Endothelial cell of umbilical vein (primary cell): ENCODE data around the gene CELF5. TPM values are rescaled to one million over a fixed set of nuclear protein-coding genes. Genes with fewer than 3 reads are reported as not detected.

Source experiments
- BruUV-seq: library from RNA; stranded (reverse); fragments of 400-500 nt; replicated peaks from 2 replicates; lab custom pipeline; 2021; lab: Mats Ljungman, UMichigan
- CTCF ChIA-PET: fragments of 300-600, 350-600 bp; sonication (Branson Sonifier 250); formaldehyde crosslinking; loops from one replicate; lab custom pipeline; 2021; ENCODE audit warnings: antibody characterized with exemption, inconsistent platforms; lab: Charles Lee
- POLR2A ChIA-PET: fragments of 300-600, 350-600 bp; sonication (Branson Sonifier 250); formaldehyde crosslinking; loops from one replicate; lab custom pipeline; 2021; ENCODE audit warnings: antibody characterized with exemption, inconsistent platforms; lab: Charles Lee
- DNase-seq: peaks from one replicate; pipeline ENCODE4 v3.0.0-alpha.2; 2011; ENCODE audit warnings: low read depth, low spot score
- FAIRE-seq: peaks from 2 replicates; lab custom pipeline; 2011; peaks lifted over from hg19 to GRCh38; lab: Jason Lieb, UNC
- H2AFZ ChIP-seq: 2 replicates; pipeline ENCODE4 v1.6.0; 2012; ENCODE audit warnings: low read depth, low read length, control low read depth, inconsistent platforms
- H3K27ac ChIP-seq: 2 replicates; pipeline ENCODE4 v1.5.1; 2011; ENCODE audit warnings: low read depth, mild to moderate bottlenecking, control low read depth, low read length, moderate library complexity; ENCODE audit not compliant: insufficient read depth
- H3K27me3 ChIP-seq, 2 experiments: 2 replicates each; pipeline versions ENCODE4 v1.6.0 to v1.6.1; 2011; ENCODE audit warnings: low read length in 2 of 2, mixed read lengths in 1 of 2; ENCODE audit not compliant: control insufficient read depth in 2 of 2, insufficient read depth in 2 of 2
- H3K36me3 ChIP-seq, 2 experiments: 2 replicates in 1 of 2; 3 replicates in 1 of 2; pipeline ENCODE4 v1.5.1; 2011; ENCODE audit warnings: low read length in 2 of 2, mild to moderate bottlenecking in 1 of 2, moderate library complexity in 1 of 2; ENCODE audit not compliant: control insufficient read depth in 2 of 2, insufficient read depth in 2 of 2; ENCODE audit errors: extremely low read depth in 1 of 2
- H3K4me1 ChIP-seq: 3 replicates; pipeline ENCODE4 v1.5.1; 2011; ENCODE audit warnings: mild to moderate bottlenecking, low read length; ENCODE audit not compliant: control insufficient read depth, insufficient read depth; ENCODE audit errors: extremely low read depth
- H3K4me2 ChIP-seq: 2 replicates; pipeline ENCODE4 v1.6.1; 2011; ENCODE audit warnings: low read length, control low read depth, mixed read lengths; ENCODE audit not compliant: insufficient read depth
- H3K4me3 ChIP-seq, 3 experiments: fragments of 200-600 bp in 1 of 3; sonication (generic), shearing (Covaris generic) in 1 of 3; replicated peaks in 1 of 3; 2 replicates each; pipeline ENCODE4 v1.5.1; 2011 to 2016; ENCODE audit warnings: control low read depth in 3 of 3, low read length in 3 of 3, mild to moderate bottlenecking in 2 of 3, inconsistent platforms in 1 of 3, low read depth in 1 of 3, moderate library complexity in 1 of 3; ENCODE audit not compliant: insufficient read depth in 1 of 3
- H3K79me2 ChIP-seq: 2 replicates; pipeline ENCODE4 v1.6.0; 2012; ENCODE audit warnings: low read length, inconsistent platforms; ENCODE audit not compliant: control insufficient read depth, insufficient read depth
- H3K9ac ChIP-seq: replicated peaks from 2 replicates; pipeline ENCODE3; 2011; ENCODE audit warnings: low read length, control low read depth; ENCODE audit not compliant: insufficient read depth; ENCODE audit errors: extremely low read depth
- H3K9me1 ChIP-seq: replicated peaks from 3 replicates; pipeline ENCODE4 v1.6.0; 2011; ENCODE audit warnings: mild to moderate bottlenecking, low read length; ENCODE audit not compliant: control insufficient read depth, insufficient read depth; ENCODE audit errors: extremely low read depth
- H3K9me3 ChIP-seq: replicated peaks from 2 replicates; pipeline ENCODE4 v1.5.1; 2012; ENCODE audit warnings: low read length, inconsistent platforms; ENCODE audit not compliant: control insufficient read depth, insufficient read depth
- H4K20me1 ChIP-seq: replicated peaks from 2 replicates; pipeline ENCODE3; 2011; ENCODE audit warnings: mild to moderate bottlenecking, low read length; ENCODE audit not compliant: control insufficient read depth, insufficient read depth; ENCODE audit errors: extremely low read depth
- EZH2 ChIP-seq: IDR thresholded peaks from 2 replicates; pipeline ENCODE4 v1.6.1; 2012; ENCODE audit warnings: borderline replicate concordance, low read depth, mild to moderate bottlenecking, moderate library complexity, low read length, inconsistent platforms; ENCODE audit not compliant: severe bottlenecking
- FOS ChIP-seq: IDR thresholded peaks from 2 replicates; pipeline ENCODE4 v1.6.1; 2011; ENCODE audit warnings: mild to moderate bottlenecking, low read length, moderate library complexity, borderline replicate concordance; ENCODE audit not compliant: insufficient read depth
- GATA2 ChIP-seq: IDR thresholded peaks from 2 replicates; pipeline ENCODE4 v1.7.0; 2011; ENCODE audit warnings: low read depth, mild to moderate bottlenecking, moderate library complexity, mixed read lengths, low read length; ENCODE audit not compliant: insufficient read length, insufficient read depth
- JUN ChIP-seq: IDR thresholded peaks from 2 replicates; pipeline ENCODE4 v1.6.1; 2011; ENCODE audit warnings: borderline replicate concordance, low read depth; ENCODE audit not compliant: insufficient read length, insufficient read depth
- MYC ChIP-seq: IDR thresholded peaks from one replicate; pipeline ENCODE4 v1.6.1; 2011; ENCODE audit warnings: mild to moderate bottlenecking, low read depth, low read length
- POLR2A ChIP-seq: IDR thresholded peaks from 2 replicates; pipeline ENCODE4 v1.6.1; 2012; ENCODE audit warnings: low read depth, mild to moderate bottlenecking, control low read depth, low read length
- POLR2AphosphoS5 ChIP-seq: IDR thresholded peaks from 2 replicates; pipeline ENCODE4 v1.6.1; 2012; ENCODE audit warnings: low read depth, mild to moderate bottlenecking, control low read depth, low read length, moderate library complexity; ENCODE audit not compliant: insufficient read depth
- dilution Hi-C: fragments of 300-500 bp; cut with MboI; formaldehyde crosslinking; loops from one replicate; pipeline ENCODE4 v1.15.0; 2019; ENCODE audit warnings: low sequenced_read_pairs; ENCODE audit not compliant: extremely low pct_ligation_motif_present
- intact Hi-C: fragments of 100-400 bp; cut with micrococcal nuclease; formaldehyde crosslinking; loops from one replicate; pipeline ENCODE4 v1.10.0; 2022
- polyA plus RNA-seq, 4 experiments: library from polyadenylated mRNA; depleted of rRNA in 3 of 4; stranded (reverse) in 3 of 4; unstranded in 1 of 4; fragments of >200 nt; gene quantifications; 2 replicates each; pipeline versions ENCODE4 v1.2.1 to v1.2.3, GENCODE V29; 2011 to 2012; ENCODE audit warnings: missing spikeins in 1 of 4
- total RNA-seq: library from RNA; stranded (reverse); gene quantifications from 2 replicates; pipeline ENCODE4 v1.2.3, GENCODE V29; 2021
- TF ChIP-seq, protein P1 (sequence below), 2 donors: IDR thresholded peaks; 1 replicate in 1 of 2; 2 replicates in 1 of 2; pipeline ENCODE4 v1.5.1; 2011; ENCODE audit warnings: low read length in 2 of 2, mild to moderate bottlenecking in 2 of 2, moderate library complexity in 2 of 2, control low read depth in 1 of 2, inconsistent platforms in 1 of 2, low read depth in 1 of 2; ENCODE audit not compliant: insufficient read depth in 1 of 2; ENCODE audit errors: extremely low read depth in 1 of 2
- TF ChIP-seq, protein P2 (sequence below): IDR thresholded peaks from 2 replicates; pipeline ENCODE4 v1.6.1; 2011; ENCODE audit not compliant: insufficient read depth, insufficient read length

Gene CELF5
- total and polyA plus RNA-seq, 2 donors (not counting 3 experiments of a cell fraction or from before 2014, with no cell fraction given), result not detected

DNA sequence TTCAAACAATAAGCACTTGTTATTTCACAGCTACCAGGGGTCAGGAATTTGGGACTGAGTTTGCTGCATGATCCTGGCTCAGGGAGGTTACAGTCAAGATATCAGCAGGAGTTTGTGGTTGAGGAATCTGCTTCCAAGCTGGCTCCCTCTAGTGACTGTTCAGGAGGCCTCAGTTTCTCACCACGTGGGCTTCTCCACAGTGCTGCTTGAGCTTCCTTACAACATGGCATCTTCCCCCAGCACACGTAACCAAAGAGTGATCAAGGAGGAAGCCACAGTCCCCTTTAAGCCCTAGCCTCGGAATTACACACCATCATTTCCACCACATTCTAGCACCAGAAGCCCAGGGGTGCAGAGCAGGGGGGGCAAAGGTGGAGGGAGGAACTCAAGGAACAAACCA lies 28.8 kb downstream of the CELF5 start:
- Histone ChIP-seq H3K27me3 (no peaks in the 10 kb centered on the region), H3K27ac (no peak overlapping the region), H3K9me1 (no peaks in the 10 kb centered on the region), H3K4me1 (no peaks in the 10 kb centered on the region), H3K4me2 (no peak overlapping the region), H3K79me2 (no peaks in the 10 kb centered on the region), H3K9me3 (no peaks in the 10 kb centered on the region), H3K36me3 (no peaks in the 10 kb centered on the region), H4K20me1 (no peaks in the 10 kb centered on the region), H2AFZ (no peak overlapping the region), H3K4me3 (no peak overlapping the region), H3K9ac (no peak overlapping the region)
- FAIRE-seq (no peak), DNase-seq (no peak)
- BruUV-seq, result no TSS peak
- ChIA-PET CTCF (interaction anchor here (0.9 to 1.8 kb wide), 6 partner anchors 10 to 232 kb away, joined by 3 to 4 read pairs (median 4); no protein-coding TSS in a partner anchor), POLR2A (no interaction called here)
- dilution Hi-C loops, result no loop called here
- TF ChIP-seq POLR2AphosphoS5, result no peak
- no peak for TF ChIP-seq POLR2A
- no peak for TF ChIP-seq EZH2
- TF ChIP-seq, protein P1, sequence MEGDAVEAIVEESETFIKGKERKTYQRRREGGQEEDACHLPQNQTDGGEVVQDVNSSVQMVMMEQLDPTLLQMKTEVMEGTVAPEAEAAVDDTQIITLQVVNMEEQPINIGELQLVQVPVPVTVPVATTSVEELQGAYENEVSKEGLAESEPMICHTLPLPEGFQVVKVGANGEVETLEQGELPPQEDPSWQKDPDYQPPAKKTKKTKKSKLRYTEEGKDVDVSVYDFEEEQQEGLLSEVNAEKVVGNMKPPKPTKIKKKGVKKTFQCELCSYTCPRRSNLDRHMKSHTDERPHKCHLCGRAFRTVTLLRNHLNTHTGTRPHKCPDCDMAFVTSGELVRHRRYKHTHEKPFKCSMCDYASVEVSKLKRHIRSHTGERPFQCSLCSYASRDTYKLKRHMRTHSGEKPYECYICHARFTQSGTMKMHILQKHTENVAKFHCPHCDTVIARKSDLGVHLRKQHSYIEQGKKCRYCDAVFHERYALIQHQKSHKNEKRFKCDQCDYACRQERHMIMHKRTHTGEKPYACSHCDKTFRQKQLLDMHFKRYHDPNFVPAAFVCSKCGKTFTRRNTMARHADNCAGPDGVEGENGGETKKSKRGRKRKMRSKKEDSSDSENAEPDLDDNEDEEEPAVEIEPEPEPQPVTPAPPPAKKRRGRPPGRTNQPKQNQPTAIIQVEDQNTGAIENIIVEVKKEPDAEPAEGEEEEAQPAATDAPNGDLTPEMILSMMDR (IDR thresholded peaks at IDR 0.05; ENCODE audit: extremely low read depth in 1 of 2, insufficient read depth in 1 of 2, low read depth in 1 of 2, low read length in 2 of 2), result no peak
- TF ChIP-seq GATA2, result no peak
- TF ChIP-seq JUN, result no peak
- TF ChIP-seq, protein P2, sequence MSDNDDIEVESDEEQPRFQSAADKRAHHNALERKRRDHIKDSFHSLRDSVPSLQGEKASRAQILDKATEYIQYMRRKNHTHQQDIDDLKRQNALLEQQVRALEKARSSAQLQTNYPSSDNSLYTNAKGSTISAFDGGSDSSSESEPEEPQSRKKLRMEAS, result no peak
- no peak for TF ChIP-seq FOS
- TF ChIP-seq MYC, result no peak
- intact Hi-C loops, result no loop called here
